GM19438 (cell line): ENCODE data around the gene SCN4B.
"Not testable (repeated sequence)": the region's sequence is repeated elsewhere in the genome, so short reads cannot be mapped to it uniquely, and the experiment has no call there.

ENCODE experiments used
- ATAC-seq: cut with Tn5 transposase; IDR thresholded peaks from one replicate; pipeline ENCODE4 v1.9.1; 2021; ENCODE audit warnings: low read depth; ENCODE audit not compliant: unreplicated experiment

The SCN4B gene

GRCh38 chr11:118152552-118153471, at the start of gene SCN4B:
Gene SCN4B, minus strand, starts transcription at chr11:118152823. Its CDS starts 150 bp downstream, at chr11:118152673.
- ATAC-seq, result no peak

GRCh38 chr11:118201966-118202365, 49.3 kb upstream of the SCN4B start:
- ATAC-seq, result no peak

GRCh38 chr11:118200901-118201680, 48.5 kb upstream of the SCN4B start:
- no peak for ATAC-seq

GRCh38 chr11:118200497-118200896, 47.9 kb upstream of the SCN4B start:
- no peak for ATAC-seq

- ATAC-seq, result no peak
Measured at GRCh38 chr11:118199135-118199534, 46.5 kb upstream of the SCN4B start.

- ATAC-seq, result no peak
Measured at GRCh38 chr11:118198370-118198769, 45.7 kb upstream of the SCN4B start.

- no peak for ATAC-seq
Measured at GRCh38 chr11:118194835-118195627, 42.4 kb upstream of the SCN4B start.

- ATAC-seq, result no peak
Measured at GRCh38 chr11:118193910-118194566, 41.4 kb upstream of the SCN4B start.

GRCh38 chr11:118192817-118193216, 40.2 kb upstream of the SCN4B start:
- not testable (repeated sequence) for ATAC-seq

- not testable (repeated sequence) for ATAC-seq
Measured at GRCh38 chr11:118190942-118191506, 38.4 kb upstream of the SCN4B start.

- no peak for ATAC-seq
Measured at GRCh38 chr11:118186346-118187107, 33.9 kb upstream of the SCN4B start.

GRCh38 chr11:118184784-118185579, 32.4 kb upstream of the SCN4B start:
- ATAC-seq, result no peak

GRCh38 chr11:118183691-118184090, 31.1 kb upstream of the SCN4B start:
- not testable (repeated sequence) for ATAC-seq

- ATAC-seq, result no peak
Measured at GRCh38 chr11:118180300-118180703, 27.7 kb upstream of the SCN4B start.

GRCh38 chr11:118176778-118177134, 24.1 kb upstream of the SCN4B start:
- no peak for ATAC-seq

GRCh38 chr11:118175993-118176777, 23.6 kb upstream of the SCN4B start, which contains the start of gene SCN2B:
Gene SCN2B, minus strand, starts transcription at chr11:118176639. Its CDS starts 208 bp downstream, at chr11:118176431.
- no peak for ATAC-seq
